ENCODE measurements around the gene ARHGEF11.

The ARHGEF11 gene

DNA sequence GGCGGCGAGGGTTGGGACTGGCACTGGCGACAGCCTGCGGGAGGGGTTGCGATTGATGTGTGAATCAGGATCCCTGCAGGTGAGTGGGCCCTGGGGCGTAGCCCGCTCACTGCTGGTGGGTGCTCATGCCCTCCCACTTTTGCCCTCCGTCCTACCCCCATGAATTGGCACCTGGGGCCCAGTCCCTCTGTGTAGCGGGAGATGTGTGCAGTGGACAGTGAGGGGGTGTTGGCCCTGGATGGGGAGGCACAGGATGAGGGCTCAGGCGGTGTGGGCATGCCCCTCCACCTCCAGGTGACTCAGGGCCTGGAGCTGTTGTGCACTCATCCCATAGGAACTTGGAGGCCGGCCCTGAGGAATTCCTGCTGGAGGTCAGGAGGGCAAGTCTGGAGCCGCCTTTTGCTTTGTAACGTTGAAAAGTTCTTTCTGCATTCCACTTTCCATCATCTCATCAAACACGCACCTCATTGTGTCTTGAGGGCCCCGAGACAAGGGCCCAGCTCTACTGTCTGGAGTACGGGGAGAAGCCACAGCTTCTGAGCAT lies 149.0 kb downstream of the ARHGEF11 start:
- DNase-seq (ENCODE audit: low read depth), result no peak
- no peak overlapping the region for H3K4me3 ChIP-seq (ENCODE audit: low read depth, low read length)
- TF ChIP-seq POLR2A (IDR thresholded peaks at IDR 0.05; ENCODE audit: extremely low read depth, insufficient read length) (no peak), MAX (IDR thresholded peaks at IDR 0.05; ENCODE audit: low read depth, low read length) (no peak), MYC (IDR thresholded peaks at IDR 0.05; ENCODE audit: low read depth, low read length) (no peak)
- TF ChIP-seq, protein P1, sequence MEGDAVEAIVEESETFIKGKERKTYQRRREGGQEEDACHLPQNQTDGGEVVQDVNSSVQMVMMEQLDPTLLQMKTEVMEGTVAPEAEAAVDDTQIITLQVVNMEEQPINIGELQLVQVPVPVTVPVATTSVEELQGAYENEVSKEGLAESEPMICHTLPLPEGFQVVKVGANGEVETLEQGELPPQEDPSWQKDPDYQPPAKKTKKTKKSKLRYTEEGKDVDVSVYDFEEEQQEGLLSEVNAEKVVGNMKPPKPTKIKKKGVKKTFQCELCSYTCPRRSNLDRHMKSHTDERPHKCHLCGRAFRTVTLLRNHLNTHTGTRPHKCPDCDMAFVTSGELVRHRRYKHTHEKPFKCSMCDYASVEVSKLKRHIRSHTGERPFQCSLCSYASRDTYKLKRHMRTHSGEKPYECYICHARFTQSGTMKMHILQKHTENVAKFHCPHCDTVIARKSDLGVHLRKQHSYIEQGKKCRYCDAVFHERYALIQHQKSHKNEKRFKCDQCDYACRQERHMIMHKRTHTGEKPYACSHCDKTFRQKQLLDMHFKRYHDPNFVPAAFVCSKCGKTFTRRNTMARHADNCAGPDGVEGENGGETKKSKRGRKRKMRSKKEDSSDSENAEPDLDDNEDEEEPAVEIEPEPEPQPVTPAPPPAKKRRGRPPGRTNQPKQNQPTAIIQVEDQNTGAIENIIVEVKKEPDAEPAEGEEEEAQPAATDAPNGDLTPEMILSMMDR (IDR thresholded peaks at IDR 0.05; ENCODE audit: low read depth, low read length), result no peak

GRCh38 chr1:156895927-156896326 lies 149.6 kb downstream of the ARHGEF11 start:
- H3K4me3 ChIP-seq (ENCODE audit: low read depth, low read length), result no peak overlapping the region
- TF ChIP-seq, protein P1 (IDR thresholded peaks at IDR 0.05; ENCODE audit: low read depth, low read length), result no peak
- TF ChIP-seq POLR2A (IDR thresholded peaks at IDR 0.05; ENCODE audit: extremely low read depth, insufficient read length), result no peak
- no peak for TF ChIP-seq MYC (IDR thresholded peaks at IDR 0.05; ENCODE audit: low read depth, low read length)
- TF ChIP-seq MAX (IDR thresholded peaks at IDR 0.05; ENCODE audit: low read depth, low read length), result no peak

DNA sequence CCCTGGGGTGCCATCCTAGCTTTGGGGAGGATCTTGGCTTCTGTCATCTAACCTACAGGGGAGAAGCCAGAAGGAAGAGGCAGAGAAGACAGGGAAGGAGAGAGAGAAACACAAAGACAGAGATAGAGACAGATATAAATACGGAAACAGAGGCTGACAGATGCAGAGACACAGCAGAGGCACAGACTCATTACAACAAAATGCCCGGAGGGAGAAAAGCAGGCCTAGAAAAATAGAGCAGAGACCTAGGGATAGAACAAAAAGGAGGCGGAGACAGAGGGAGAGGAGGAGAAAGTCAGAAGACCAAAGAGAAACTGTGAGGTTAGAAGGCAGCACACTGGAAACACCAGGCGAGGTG lies 150.1 kb downstream of the ARHGEF11 start:
- DNase-seq (ENCODE audit: low read depth), result no peak
- no peak overlapping the region for H3K4me3 ChIP-seq (ENCODE audit: low read depth, low read length)
- no peak for TF ChIP-seq MAX (IDR thresholded peaks at IDR 0.05; ENCODE audit: low read depth, low read length)
- no peak for TF ChIP-seq POLR2A (IDR thresholded peaks at IDR 0.05; ENCODE audit: extremely low read depth, insufficient read length)
- TF ChIP-seq MYC (IDR thresholded peaks at IDR 0.05; ENCODE audit: low read depth, low read length), result no peak
- TF ChIP-seq, protein P1 (IDR thresholded peaks at IDR 0.05; ENCODE audit: low read depth, low read length), result no peak

More at GRCh38 chr1:156895927-156896326, 149.6 kb downstream of the ARHGEF11 start:
- no peak for DNase-seq (ENCODE audit: low read depth)

GRCh38 chr1:156894711-156895454 lies 150.7 kb downstream of the ARHGEF11 start:
- no peak for DNase-seq (ENCODE audit: low read depth)
- TF ChIP-seq, protein P1 (IDR thresholded peaks at IDR 0.05; ENCODE audit: low read depth, low read length), result no peak
- TF ChIP-seq MYC (IDR thresholded peaks at IDR 0.05; ENCODE audit: low read depth, low read length) (no peak), POLR2A (IDR thresholded peaks at IDR 0.05; ENCODE audit: extremely low read depth, insufficient read length) (no peak), MAX (IDR thresholded peaks at IDR 0.05; ENCODE audit: low read depth, low read length) (no peak)
- H3K4me3 ChIP-seq (ENCODE audit: low read depth, low read length), result no peak overlapping the region

GRCh38 chr1:156894001-156894400 lies 151.5 kb downstream of the ARHGEF11 start:
- no peak overlapping the region for H3K4me3 ChIP-seq (ENCODE audit: low read depth, low read length)
- TF ChIP-seq POLR2A (IDR thresholded peaks at IDR 0.05; ENCODE audit: extremely low read depth, insufficient read length) (no peak), MYC (IDR thresholded peaks at IDR 0.05; ENCODE audit: low read depth, low read length) (no peak), MAX (IDR thresholded peaks at IDR 0.05; ENCODE audit: low read depth, low read length) (no peak)
- TF ChIP-seq, protein P1 (IDR thresholded peaks at IDR 0.05; ENCODE audit: low read depth, low read length), result no peak
- DNase-seq (ENCODE audit: low read depth), result no peak

Data from NB4 (cell line).